ENCODE data around the gene ACADSB. TPM values are rescaled to one million over a fixed set of nuclear protein-coding genes. Genes with fewer than 3 reads are reported as not detected.

Gene ACADSB
- total RNA-seq, 1 experiment from 2014 or later, result 11.9 TPM

DNA sequence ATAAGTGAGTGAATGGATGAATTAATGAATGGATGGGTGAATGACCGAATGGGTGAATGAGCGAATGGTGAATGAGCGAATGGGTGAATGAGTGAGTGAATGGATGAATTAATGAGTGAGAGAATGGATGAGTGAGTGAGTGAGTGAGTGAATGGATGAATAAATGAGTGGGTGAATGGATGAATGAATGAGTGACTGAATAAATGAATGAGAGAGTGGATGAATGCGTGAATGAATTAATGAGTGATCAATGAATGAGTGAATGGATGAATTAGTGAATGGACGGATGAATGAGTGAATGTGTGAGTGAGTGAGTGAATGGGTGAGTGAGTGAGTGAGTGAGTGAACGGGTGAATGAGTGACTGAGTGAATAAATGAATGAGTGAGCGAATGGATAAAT, 77.5 kb downstream of the ACADSB start:
- peaks cover 9% of the 10 kb centered on the region for H3K9me3 Mint-ChIP-seq (ENCODE audit: unreplicated experiment)
- TF ChIP-seq CTCF (IDR thresholded peaks at IDR 0.05; ENCODE audit: unreplicated experiment), result no peak
- H3K27ac Mint-ChIP-seq (ENCODE audit: low read depth, unreplicated experiment), result no peak overlapping the region
- ChIA-PET POLR2A (no interaction called here), CTCF (no interaction called here)
- no peak overlapping the region for H3K4me3 Mint-ChIP-seq (ENCODE audit: unreplicated experiment)
- H3K36me3 Mint-ChIP-seq (ENCODE audit: insufficient read depth, unreplicated experiment), result no peaks in the 10 kb centered on the region
- no peaks in the 10 kb centered on the region for H3K4me1 Mint-ChIP-seq (ENCODE audit: insufficient read depth, unreplicated experiment)
- no TSS peak for BruUV-seq (replicated peaks)
- intact Hi-C loops (cut with micrococcal nuclease), result no loop called here
- H3K27me3 Mint-ChIP-seq (ENCODE audit: insufficient read depth, unreplicated experiment), result peaks cover 15% of the 10 kb centered on the region
- DNase-seq (ENCODE audit: unreplicated experiment), result no peak

- H3K9me3 Mint-ChIP-seq (ENCODE audit: unreplicated experiment), result peaks cover 9% of the 10 kb centered on the region
- TF ChIP-seq CTCF (IDR thresholded peaks at IDR 0.05; ENCODE audit: unreplicated experiment), result no peak
- POLR2A ChIA-PET, result interaction anchor here (0.6 to 1.0 kb wide), 2 partner anchors 22 to 42 kb away, joined by 3 to 4 read pairs; no protein-coding TSS in a partner anchor
Measured at GRCh38 chr10:123087348-123087747, 78.5 kb downstream of the ACADSB start.

GRCh38 chr10:123087786-123088185, 79.0 kb downstream of the ACADSB start:
- POLR2A ChIA-PET, result interaction anchor here (0.6 to 1.0 kb wide), 2 partner anchors 21 to 42 kb away, joined by 3 to 4 read pairs; no protein-coding TSS in a partner anchor
- Mint-ChIP-seq H3K36me3 (ENCODE audit: insufficient read depth, unreplicated experiment) (no peaks in the 10 kb centered on the region), H3K27me3 (ENCODE audit: insufficient read depth, unreplicated experiment) (peaks cover 15% of the 10 kb centered on the region), H3K27ac (ENCODE audit: low read depth, unreplicated experiment) (no peak overlapping the region), H3K4me3 (ENCODE audit: unreplicated experiment) (no peak overlapping the region), H3K9me3 (ENCODE audit: unreplicated experiment) (peaks cover 9% of the 10 kb centered on the region), H3K4me1 (ENCODE audit: insufficient read depth, unreplicated experiment) (no peaks in the 10 kb centered on the region)
- DNase-seq (ENCODE audit: unreplicated experiment), result no peak
- no peak for TF ChIP-seq CTCF (IDR thresholded peaks at IDR 0.05; ENCODE audit: unreplicated experiment)
- CTCF ChIA-PET, result interaction anchor here (0.7 kb wide), 1 partner anchor 800 kb away, joined by 3 read pairs; no protein-coding TSS in a partner anchor
- intact Hi-C loops (cut with micrococcal nuclease), result no loop called here
- no TSS peak for BruUV-seq (replicated peaks)

More at GRCh38 chr10:123087348-123087747, 78.5 kb downstream of the ACADSB start:
- no peaks in the 10 kb centered on the region for H3K4me1 Mint-ChIP-seq (ENCODE audit: insufficient read depth, unreplicated experiment)
- no TSS peak for BruUV-seq (replicated peaks)
- intact Hi-C loops (cut with micrococcal nuclease), result no loop called here
- CTCF ChIA-PET, result no interaction called here
- H3K27ac Mint-ChIP-seq (ENCODE audit: low read depth, unreplicated experiment), result no peak overlapping the region
- peaks cover 15% of the 10 kb centered on the region for H3K27me3 Mint-ChIP-seq (ENCODE audit: insufficient read depth, unreplicated experiment)
- H3K4me3 Mint-ChIP-seq (ENCODE audit: unreplicated experiment), result no peak overlapping the region
- no peak for DNase-seq (ENCODE audit: unreplicated experiment)
- H3K36me3 Mint-ChIP-seq (ENCODE audit: insufficient read depth, unreplicated experiment), result no peaks in the 10 kb centered on the region

- BruUV-seq (replicated peaks), result no TSS peak
- TF ChIP-seq CTCF (IDR thresholded peaks at IDR 0.05; ENCODE audit: unreplicated experiment), result no peak
- no peaks in the 10 kb centered on the region for H3K9me3 Mint-ChIP-seq (ENCODE audit: unreplicated experiment)
- H3K4me1 Mint-ChIP-seq (ENCODE audit: insufficient read depth, unreplicated experiment), result no peaks in the 10 kb centered on the region
- intact Hi-C loops (cut with micrococcal nuclease), result no loop called here
- no peak overlapping the region for H3K4me3 Mint-ChIP-seq (ENCODE audit: unreplicated experiment)
- DNase-seq (ENCODE audit: unreplicated experiment), result no peak
- H3K27ac Mint-ChIP-seq (ENCODE audit: low read depth, unreplicated experiment), result no peak overlapping the region
- ChIA-PET CTCF (interaction anchor here (0.6 to 1.2 kb wide), 2 partner anchors 25 to 50 kb away, joined by 5 read pairs; no protein-coding TSS in a partner anchor), POLR2A (no interaction called here)
- no peaks in the 10 kb centered on the region for H3K36me3 Mint-ChIP-seq (ENCODE audit: insufficient read depth, unreplicated experiment)
- H3K27me3 Mint-ChIP-seq (ENCODE audit: insufficient read depth, unreplicated experiment), result peaks cover 24% of the 10 kb centered on the region
Measured at GRCh38 chr10:123092635-123093414, 84.0 kb downstream of the ACADSB start.
